H9 (cell line): ENCODE data around the gene FOXR1. TPM values are rescaled to one million over a fixed set of nuclear protein-coding genes. Genes with fewer than 3 reads are reported as not detected.
A peak's percentile ranks its signal among the peaks of the same experiment; 100 is the strongest.

Source experiments
- DNase-seq: peaks from one replicate; pipeline ENCODE4 v3.0.0-alpha.2; 2017
- H2AFZ ChIP-seq: one replicate; pipeline ENCODE4 v1.6.1; 2013; ENCODE audit warnings: mild to moderate bottlenecking, low read length, control low read depth, moderate library complexity
- H2AK5ac ChIP-seq: 2 replicates; pipeline ENCODE4 v1.6.1; 2013; ENCODE audit warnings: low read length, control low read depth, mixed read lengths; ENCODE audit not compliant: insufficient read length
- H2BK120ac ChIP-seq: one replicate; pipeline ENCODE4 v1.6.1; 2013; ENCODE audit warnings: low read depth, mild to moderate bottlenecking, low read length, control low read depth, inconsistent platforms; ENCODE audit not compliant: poor library complexity, severe bottlenecking
- H2BK12ac ChIP-seq: 2 replicates; pipeline ENCODE4 v1.6.1; 2013; ENCODE audit warnings: low read length, control low read depth, mixed read lengths, low read depth; ENCODE audit not compliant: insufficient read length
- H2BK15ac ChIP-seq: 2 replicates; pipeline ENCODE4 v1.6.1; 2013; ENCODE audit warnings: low read depth, low read length, control low read depth
- H2BK20ac ChIP-seq: one replicate; pipeline ENCODE4 v1.6.1; 2013; ENCODE audit warnings: low read depth, mild to moderate bottlenecking, low read length, control low read depth, inconsistent platforms; ENCODE audit not compliant: poor library complexity, severe bottlenecking
- H2BK5ac ChIP-seq: 2 replicates; pipeline ENCODE4 v1.6.1; 2013; ENCODE audit warnings: low read length, control low read depth, mixed read lengths; ENCODE audit not compliant: insufficient read length
- H3K14ac ChIP-seq: 2 replicates; pipeline ENCODE4 v1.6.1; 2013; ENCODE audit warnings: low read length, control low read depth; ENCODE audit not compliant: insufficient read depth
- H3K18ac ChIP-seq: 2 replicates; pipeline ENCODE4 v1.6.1; 2013; ENCODE audit warnings: low read depth, mild to moderate bottlenecking, mixed read lengths, low read length, control low read depth; ENCODE audit not compliant: insufficient read length
- H3K23ac ChIP-seq: 2 replicates; pipeline ENCODE4 v1.6.1; 2013; ENCODE audit warnings: low read length, control low read depth, mixed read lengths, low read depth; ENCODE audit not compliant: insufficient read length
- H3K23me2 ChIP-seq: 2 replicates; pipeline ENCODE4 v1.6.1; 2013; ENCODE audit warnings: low read depth, mild to moderate bottlenecking, mixed read lengths, low read length, control low read depth; ENCODE audit not compliant: insufficient read length, poor library complexity, severe bottlenecking
- H3K27ac ChIP-seq: 2 replicates; pipeline ENCODE4 v1.5.1; 2013; ENCODE audit warnings: low read length, control low read depth, mixed read lengths, low read depth; ENCODE audit not compliant: insufficient read length
- H3K27me3 ChIP-seq: 2 replicates; pipeline ENCODE4 v1.6.1; 2013; ENCODE audit warnings: low read length, control low read depth, inconsistent platforms; ENCODE audit not compliant: insufficient read depth
- H3K4ac ChIP-seq: 2 replicates; pipeline ENCODE4 v1.6.1; 2013; ENCODE audit warnings: low read depth, mild to moderate bottlenecking, control low read depth, inconsistent platforms, low read length, moderate library complexity
- H3K4me1 ChIP-seq: 2 replicates; pipeline ENCODE4 v1.6.1; 2013; ENCODE audit warnings: low read length, control low read depth, inconsistent platforms; ENCODE audit not compliant: insufficient read depth
- H3K4me2 ChIP-seq: 2 replicates; pipeline ENCODE4 v1.6.1; 2013; ENCODE audit warnings: low read length, control low read depth, mixed read lengths; ENCODE audit not compliant: insufficient read length, insufficient read depth
- H3K56ac ChIP-seq: 2 replicates; pipeline ENCODE4 v1.6.1; 2013; ENCODE audit warnings: low read depth, mild to moderate bottlenecking, mixed read lengths, low read length, control low read depth; ENCODE audit not compliant: insufficient read length
- H3K79me1 ChIP-seq: 2 replicates; pipeline ENCODE4 v1.6.1; 2013; ENCODE audit warnings: low read depth, mild to moderate bottlenecking, moderate library complexity, low read length, control low read depth, inconsistent platforms; ENCODE audit not compliant: insufficient read depth, poor library complexity, severe bottlenecking
- H3K79me2 ChIP-seq: 2 replicates; pipeline ENCODE4 v1.6.1; 2013; ENCODE audit warnings: low read length, control low read depth, inconsistent platforms; ENCODE audit not compliant: insufficient read depth
- H3K9ac ChIP-seq: 2 replicates; pipeline ENCODE4 v1.6.1; 2013; ENCODE audit warnings: low read length, control low read depth, mixed read lengths; ENCODE audit not compliant: insufficient read length; ENCODE audit errors: extremely low read depth
- H3K9me3 ChIP-seq: one replicate; pipeline ENCODE4 v1.6.1; 2013; ENCODE audit warnings: low read depth, low read length, inconsistent platforms; ENCODE audit not compliant: control insufficient read depth
- H3T11ph ChIP-seq: one replicate; pipeline ENCODE4 v1.6.1; 2013; ENCODE audit warnings: mild to moderate bottlenecking, low read length, control low read depth, inconsistent platforms
- H4K20me1 ChIP-seq: one replicate; pipeline ENCODE4 v1.6.1; 2013; ENCODE audit not compliant: control insufficient read depth, insufficient read length, insufficient read depth
- H4K5ac ChIP-seq: 2 replicates; pipeline ENCODE4 v1.6.1; 2013; ENCODE audit warnings: low read depth, mild to moderate bottlenecking, mixed read lengths, low read length, control low read depth; ENCODE audit not compliant: insufficient read length
- H4K8ac ChIP-seq: replicated peaks from 2 replicates; pipeline ENCODE4 v1.6.1; 2013; ENCODE audit warnings: low read length, control low read depth, mixed read lengths, low read depth; ENCODE audit not compliant: insufficient read length
- H4K91ac ChIP-seq: 2 replicates; pipeline ENCODE4 v1.6.1; 2013; ENCODE audit warnings: low read depth, mild to moderate bottlenecking, moderate library complexity, mixed read lengths, low read length, control low read depth; ENCODE audit not compliant: insufficient read length
- H3K27ac Mint-ChIP-seq, 3 experiments: 2 replicates in 2 of 3; 3 replicates in 1 of 3; pipeline ENCODE4 v1.8.0; 2020 to 2021; ENCODE audit warnings: mixed read lengths in 3 of 3, mild to moderate bottlenecking in 1 of 3, moderate library complexity in 1 of 3
- H3K27me3 Mint-ChIP-seq: 2 replicates; pipeline ENCODE4 v1.8.0; 2021; ENCODE audit warnings: low read depth, mild to moderate bottlenecking, moderate library complexity, mixed read lengths
- H3K36me3 Mint-ChIP-seq, 3 experiments: 2 replicates in 2 of 3; 3 replicates in 1 of 3; pipeline ENCODE4 v1.8.0; 2020 to 2021; ENCODE audit warnings: low read depth in 3 of 3, mixed read lengths in 3 of 3; ENCODE audit not compliant: insufficient read depth in 1 of 3
- H3K4me1 Mint-ChIP-seq, 2 experiments: 2 replicates each; pipeline ENCODE4 v1.8.0; 2020; ENCODE audit warnings: mixed read lengths in 2 of 2
- H3K4me3 Mint-ChIP-seq, 2 experiments: 2 replicates in 1 of 2; 3 replicates in 1 of 2; pipeline ENCODE4 v1.8.0; 2020 to 2021; ENCODE audit warnings: mild to moderate bottlenecking in 2 of 2, mixed read lengths in 2 of 2, moderate library complexity in 1 of 2
- H3K9me3 Mint-ChIP-seq, 2 experiments: 2 replicates in 1 of 2; 3 replicates in 1 of 2; pipeline ENCODE4 v1.8.0; 2020; ENCODE audit warnings: mild to moderate bottlenecking in 2 of 2, mixed read lengths in 2 of 2, moderate library complexity in 1 of 2
- WGBS: extraction: QIAGEN DNeasy Blood & Tissue Kit; methylation state at CpG from one replicate; pipeline ENCODE4 v1.1.7; 2013; ENCODE audit warnings: missing lambda C conversion rate, low lambda C conversion rate, mixed read lengths; ENCODE audit not compliant: insufficient read length; ENCODE audit errors: extremely low coverage; 5-methylcytosine and 5-hydroxymethylcytosine counted together
- total RNA-seq: library from RNA; stranded (reverse); gene quantifications from 2 replicates; pipeline ENCODE4 v1.2.1, GENCODE V29; 2021
- TF ChIP-seq, protein P1 (sequence below): fragments of 200-600 bp; sonication (generic); conservative IDR thresholded peaks from 3 replicates; pipeline ENCODE4 v1.8.0; 2021; ENCODE audit warnings: antibody characterized with exemption, mild to moderate bottlenecking

Gene FOXR1
- total RNA-seq, 1 experiment from 2014 or later, result not detected

DNA sequence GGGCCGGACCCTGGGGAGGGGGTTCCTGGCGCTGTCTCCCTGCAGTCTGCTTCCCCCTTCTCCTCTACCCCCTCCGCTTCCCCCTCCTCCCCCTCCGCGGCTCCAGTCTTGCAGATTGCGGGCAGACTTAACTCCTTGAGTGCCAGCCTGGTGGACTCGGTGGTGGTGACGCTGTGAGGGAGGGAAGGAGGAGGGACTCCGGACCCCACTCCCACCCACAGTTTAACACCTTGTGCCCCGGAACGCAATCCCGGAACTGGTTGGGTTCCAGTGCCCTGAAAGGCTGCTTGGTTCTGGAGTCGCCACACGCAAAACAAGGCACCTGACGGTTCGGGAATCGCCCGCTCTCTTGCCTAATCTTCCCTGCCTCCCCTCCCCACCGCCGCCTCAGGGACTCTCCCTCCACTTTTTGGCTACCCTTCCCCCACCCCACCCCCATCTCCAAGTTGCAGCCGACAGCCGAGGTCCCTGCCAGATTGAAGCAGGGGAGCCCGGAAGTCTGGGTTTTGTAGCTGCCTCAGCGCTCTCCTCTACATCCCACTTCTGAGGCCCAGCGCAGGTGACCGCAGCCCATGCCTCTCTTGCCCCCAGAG lies 42.0 kb upstream of the FOXR1 start:
- Histone ChIP-seq H3K14ac (no peak overlapping the region), H3K79me2 (peaks cover 3% of the 10 kb centered on the region; the same call in 1 of the 2 replicates), H2BK20ac (no peak overlapping the region), H3T11ph (no peak overlapping the region), H4K8ac (no peak overlapping the region), H4K91ac (no peak overlapping the region), H3K23me2 (peaks cover 24% of the 10 kb centered on the region), H3K4ac (no peak overlapping the region), H3K9ac (peak overlapping the region; percentile 39), H2BK15ac (no peak overlapping the region), H2BK120ac (no peak overlapping the region), H4K20me1 (no peaks in the 10 kb centered on the region), H2BK12ac (no peak overlapping the region), H3K18ac (peak overlapping the region; percentile 21), H2AFZ (no peak overlapping the region), H3K27ac (no peak overlapping the region), H2AK5ac (no peak overlapping the region), H3K27me3 (peaks cover 2% of the 10 kb centered on the region; the same call in 1 of the 2 replicates), H4K5ac (no peak overlapping the region), H3K4me1 (peaks cover 5% of the 10 kb centered on the region; the same call in 1 of the 2 replicates), H2BK5ac (no peak overlapping the region), H3K23ac (no peak overlapping the region), H3K79me1 (no peaks in the 10 kb centered on the region), H3K4me2 (peak overlapping the region; percentile 86), H3K9me3 (no peaks in the 10 kb centered on the region), H3K56ac (no peak overlapping the region)
- no CpG with 5 or more reads among the region's 26 CpGs for WGBS
- Mint-ChIP-seq H3K27ac (peak overlapping the region; percentile 82 to 98 (median 96); a peak in 6 of 7 replicates), H3K9me3 (no peaks in the 10 kb centered on the region), H3K4me1 (peaks cover 35 to 36% of the 10 kb centered on the region in 2 experiments), H3K36me3 (no peaks in the 10 kb centered on the region), H3K27me3 (peaks cover 27% of the 10 kb centered on the region), H3K4me3 (peak overlapping the region; percentile 89 to 96)
- peak; percentile 93 for DNase-seq
- TF ChIP-seq, protein P1, sequence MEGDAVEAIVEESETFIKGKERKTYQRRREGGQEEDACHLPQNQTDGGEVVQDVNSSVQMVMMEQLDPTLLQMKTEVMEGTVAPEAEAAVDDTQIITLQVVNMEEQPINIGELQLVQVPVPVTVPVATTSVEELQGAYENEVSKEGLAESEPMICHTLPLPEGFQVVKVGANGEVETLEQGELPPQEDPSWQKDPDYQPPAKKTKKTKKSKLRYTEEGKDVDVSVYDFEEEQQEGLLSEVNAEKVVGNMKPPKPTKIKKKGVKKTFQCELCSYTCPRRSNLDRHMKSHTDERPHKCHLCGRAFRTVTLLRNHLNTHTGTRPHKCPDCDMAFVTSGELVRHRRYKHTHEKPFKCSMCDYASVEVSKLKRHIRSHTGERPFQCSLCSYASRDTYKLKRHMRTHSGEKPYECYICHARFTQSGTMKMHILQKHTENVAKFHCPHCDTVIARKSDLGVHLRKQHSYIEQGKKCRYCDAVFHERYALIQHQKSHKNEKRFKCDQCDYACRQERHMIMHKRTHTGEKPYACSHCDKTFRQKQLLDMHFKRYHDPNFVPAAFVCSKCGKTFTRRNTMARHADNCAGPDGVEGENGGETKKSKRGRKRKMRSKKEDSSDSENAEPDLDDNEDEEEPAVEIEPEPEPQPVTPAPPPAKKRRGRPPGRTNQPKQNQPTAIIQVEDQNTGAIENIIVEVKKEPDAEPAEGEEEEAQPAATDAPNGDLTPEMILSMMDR, result no peak
